CD4-positive, alpha-beta T cell treated with Interleukin-17A for 1 hour (primary cell): Measurements from ENCODE around the gene CENPT.

Experiments
- DNase-seq: peaks from one replicate; pipeline ENCODE4 v3.0.0-alpha.2; 2020

Gene CENPT, protein sequence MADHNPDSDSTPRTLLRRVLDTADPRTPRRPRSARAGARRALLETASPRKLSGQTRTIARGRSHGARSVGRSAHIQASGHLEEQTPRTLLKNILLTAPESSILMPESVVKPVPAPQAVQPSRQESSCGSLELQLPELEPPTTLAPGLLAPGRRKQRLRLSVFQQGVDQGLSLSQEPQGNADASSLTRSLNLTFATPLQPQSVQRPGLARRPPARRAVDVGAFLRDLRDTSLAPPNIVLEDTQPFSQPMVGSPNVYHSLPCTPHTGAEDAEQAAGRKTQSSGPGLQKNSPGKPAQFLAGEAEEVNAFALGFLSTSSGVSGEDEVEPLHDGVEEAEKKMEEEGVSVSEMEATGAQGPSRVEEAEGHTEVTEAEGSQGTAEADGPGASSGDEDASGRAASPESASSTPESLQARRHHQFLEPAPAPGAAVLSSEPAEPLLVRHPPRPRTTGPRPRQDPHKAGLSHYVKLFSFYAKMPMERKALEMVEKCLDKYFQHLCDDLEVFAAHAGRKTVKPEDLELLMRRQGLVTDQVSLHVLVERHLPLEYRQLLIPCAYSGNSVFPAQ

DNA sequence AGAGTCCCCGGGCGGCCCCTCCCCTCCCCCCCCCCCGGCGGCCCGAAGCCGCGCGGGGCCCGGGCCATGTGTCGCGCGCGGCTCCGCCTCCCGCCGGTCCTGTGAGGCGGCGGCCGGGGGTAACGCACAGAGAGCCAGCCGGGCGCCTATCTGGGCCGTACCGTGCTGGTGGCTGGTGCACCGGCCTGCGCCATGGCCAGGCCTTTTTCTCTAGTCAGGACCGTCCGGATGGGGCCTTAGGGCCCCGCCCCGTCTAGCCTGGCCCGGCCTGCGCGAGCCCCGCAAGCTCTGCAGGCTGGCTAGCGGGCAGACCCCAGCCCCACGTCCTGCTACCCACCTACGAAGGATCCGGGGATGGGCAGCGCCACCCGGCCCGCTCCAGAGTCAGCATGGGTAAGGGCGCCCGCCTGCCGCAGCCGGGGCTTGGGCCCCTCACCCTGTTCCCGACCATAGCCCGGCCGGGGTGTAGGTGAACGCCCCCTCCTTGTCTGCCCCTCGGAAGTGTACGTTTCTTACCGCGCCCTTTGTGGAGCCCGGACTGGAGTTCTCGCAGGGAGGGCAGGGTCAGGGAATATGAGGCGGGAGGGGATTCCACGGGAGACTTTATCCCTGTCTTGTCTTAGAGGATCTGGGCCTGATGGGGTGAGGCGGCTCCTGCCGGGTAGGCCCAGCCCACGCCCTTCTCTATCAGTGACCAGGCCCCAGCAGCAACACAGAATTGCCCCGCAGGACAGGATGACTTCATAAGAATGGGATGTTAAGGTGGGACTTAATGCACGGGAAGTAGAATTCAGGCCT, at the start of gene CENPT:
Gene CENPT (minus strand): TSS at position 630 of the 798 bp plus-strand sequence. CDS start 13,834 bp downstream, outside the sequence.
- no peak for DNase-seq

DNA sequence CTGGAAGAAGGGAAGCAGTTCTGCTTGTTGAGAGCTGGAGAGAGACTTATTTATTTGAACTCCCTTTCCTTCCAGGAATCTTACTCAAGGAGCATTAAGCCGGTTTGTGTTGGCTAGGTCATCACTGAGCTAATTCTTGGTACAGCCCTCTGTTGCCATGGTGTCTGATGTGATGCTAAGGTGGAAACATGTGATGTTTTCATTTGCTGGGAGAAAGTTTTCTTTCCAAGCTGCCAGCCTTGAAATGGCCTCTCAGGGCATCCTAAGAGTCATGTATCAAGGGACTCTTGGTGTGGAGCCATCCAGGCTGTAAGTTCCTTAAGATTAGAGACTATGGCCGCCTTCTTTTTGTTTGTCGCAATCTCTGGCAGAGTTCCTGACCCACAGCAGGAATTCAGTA, 49.7 kb upstream of the CENPT start:
- no peak for DNase-seq

DNA sequence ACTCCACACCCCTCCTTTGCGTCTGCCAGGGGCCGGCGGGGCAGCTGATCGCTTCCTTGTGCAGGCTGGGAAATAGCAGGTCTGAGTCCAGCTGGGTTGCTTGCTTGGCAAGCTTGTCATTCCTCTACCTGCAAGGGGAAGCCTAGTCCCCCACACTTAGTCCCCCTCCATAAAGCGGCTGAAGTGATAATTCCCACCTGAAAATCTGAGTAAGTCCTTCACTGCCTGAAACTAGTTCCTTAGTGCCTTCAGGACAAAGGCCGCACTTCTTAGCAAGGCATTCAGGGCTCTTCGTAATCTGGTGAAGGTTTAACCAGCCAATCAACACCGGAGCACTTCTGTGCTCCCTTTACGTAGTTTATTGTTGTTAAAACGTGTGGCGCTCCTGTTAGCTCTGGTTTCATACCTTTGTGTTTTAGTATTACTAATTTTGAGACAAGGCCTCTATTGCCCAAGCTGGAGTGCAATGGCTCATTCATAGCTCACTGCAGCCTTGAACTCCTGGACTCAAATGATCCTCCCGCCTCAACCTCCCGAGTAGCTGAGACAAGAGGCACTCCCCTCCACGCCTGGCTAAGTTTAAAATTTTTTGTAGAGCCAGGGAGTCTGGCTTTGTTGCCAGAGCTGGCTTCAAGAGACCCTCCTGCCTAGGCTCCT, 46.4 kb upstream of the CENPT start:
- DNase-seq, result no peak

DNA sequence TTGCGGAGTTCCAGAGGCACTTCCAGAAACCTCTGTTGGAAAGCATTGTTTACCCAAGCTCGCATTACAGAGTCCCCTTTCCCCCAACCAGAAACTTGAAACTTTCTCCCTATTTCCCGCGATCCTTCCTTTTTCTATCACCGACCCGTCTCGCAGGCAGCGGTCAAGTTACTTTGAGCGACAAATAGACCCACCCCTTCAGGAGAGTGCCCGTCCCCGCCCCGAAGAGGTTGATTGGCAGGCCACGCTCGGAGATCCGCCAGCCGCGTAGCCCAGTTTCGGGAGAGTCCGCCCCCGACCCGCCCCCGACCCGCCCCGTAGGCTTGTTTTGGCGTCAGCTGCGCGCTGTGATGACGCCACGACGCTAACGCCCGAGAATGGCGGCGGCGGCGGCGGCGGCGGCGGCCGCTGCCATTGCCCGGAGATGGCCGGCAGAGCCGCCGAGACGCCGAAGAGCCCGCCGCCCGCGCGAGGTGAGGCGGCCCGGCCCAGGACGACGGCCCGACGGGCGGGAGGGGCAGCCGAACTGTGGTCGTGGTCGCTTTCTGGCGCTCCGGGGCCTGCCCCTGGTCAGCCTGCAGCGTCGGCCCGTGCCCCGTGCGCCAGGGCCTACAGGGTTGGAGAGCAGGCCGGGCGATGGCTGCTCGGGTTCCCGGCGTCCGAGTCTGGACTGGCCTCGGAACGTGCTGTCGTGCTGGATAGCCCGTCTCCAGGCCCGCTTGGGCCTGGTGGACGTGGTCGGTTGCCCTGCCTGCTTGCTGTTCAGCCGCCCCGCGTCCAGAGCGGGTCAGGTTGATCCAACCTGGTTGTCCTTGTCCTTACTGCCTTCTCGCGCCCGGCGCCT, 45.6 kb upstream of the CENPT start, which contains the start of gene PSKH1:
Gene PSKH1 (plus strand): TSS at position 356 of the 844 bp plus-strand sequence. CDS start 15,496 bp downstream, outside the sequence.
- peak; percentile 94 for DNase-seq

DNA sequence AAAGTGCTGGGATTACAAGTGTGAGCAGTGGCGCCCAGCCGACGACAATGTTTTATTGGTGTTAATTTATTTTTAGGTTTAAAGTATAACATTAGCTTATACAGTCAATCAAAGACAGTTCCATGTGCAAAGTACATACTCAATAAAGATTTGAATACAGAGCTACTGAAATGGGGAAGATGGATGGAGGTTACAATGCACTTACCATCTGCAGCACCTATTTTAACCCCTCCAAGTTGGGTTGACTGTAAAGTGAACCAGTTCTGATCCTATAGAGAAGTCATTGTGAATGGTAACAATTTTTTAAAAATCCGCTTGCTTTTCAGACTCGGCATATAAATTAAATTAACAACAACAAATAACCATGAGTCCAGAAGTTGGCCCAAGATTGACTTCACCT, 44.9 kb upstream of the CENPT start:
- no peak for DNase-seq

DNA sequence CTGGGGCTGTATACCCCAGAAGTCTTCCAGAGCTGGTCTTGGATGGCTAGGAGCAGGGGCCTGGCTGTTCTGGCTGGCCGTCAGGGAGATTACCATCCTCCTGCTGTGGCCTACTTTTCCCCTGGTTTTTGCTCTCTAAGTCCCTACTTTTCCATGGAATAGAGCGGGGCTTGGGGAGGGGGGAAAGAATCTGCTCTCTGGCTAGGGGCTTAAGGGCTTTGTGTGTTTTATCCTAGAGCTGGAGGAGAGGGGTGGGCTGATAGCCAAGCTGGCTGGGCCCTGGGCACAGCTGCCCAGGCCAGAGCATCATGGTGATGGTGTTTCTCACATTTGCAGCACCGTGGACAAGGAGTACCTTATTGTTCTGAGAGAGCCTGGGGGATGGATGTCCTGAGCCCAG, 40.8 kb upstream of the CENPT start:
- no peak for DNase-seq

DNA sequence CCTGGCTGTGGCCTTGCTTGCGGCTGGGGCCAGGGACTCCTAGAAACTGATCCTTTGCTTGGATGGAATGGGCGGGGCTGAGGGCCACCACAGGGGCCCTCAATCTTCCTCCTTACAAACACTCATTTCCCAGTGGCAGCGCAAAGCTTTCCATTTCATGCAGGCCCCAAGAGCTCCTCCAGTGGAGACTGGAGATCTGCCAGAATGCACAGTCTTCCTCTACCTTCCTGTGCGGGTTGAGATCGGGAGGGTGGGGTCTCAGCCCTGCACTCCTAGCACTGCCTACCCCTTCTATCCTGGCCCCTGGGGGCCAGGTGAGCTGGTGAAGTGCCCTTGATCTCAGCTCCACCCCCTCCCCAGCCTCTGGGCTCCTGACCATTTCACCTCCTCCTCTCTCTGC, 38.9 kb upstream of the CENPT start:
- no peak for DNase-seq

DNA sequence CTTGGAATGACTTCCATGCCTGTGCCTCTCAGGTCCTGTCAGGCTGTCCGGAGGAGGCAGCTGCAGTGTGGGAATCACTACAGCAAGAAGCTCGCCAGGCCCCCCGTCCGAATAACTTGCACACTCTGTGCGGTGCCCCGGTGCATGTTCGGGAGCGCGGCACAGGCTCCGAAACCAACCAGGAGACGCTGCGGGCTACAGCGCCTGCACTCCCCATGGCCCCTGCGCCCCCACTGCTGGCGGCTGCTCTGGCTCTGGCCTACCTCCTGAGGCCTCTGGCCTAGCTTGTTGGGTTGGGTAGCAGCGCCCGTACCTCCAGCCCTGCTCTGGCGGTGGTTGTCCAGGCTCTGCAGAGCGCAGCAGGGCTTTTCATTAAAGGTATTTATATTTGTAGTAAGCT, 38.5 kb upstream of the CENPT start:
- no peak for DNase-seq

DNA sequence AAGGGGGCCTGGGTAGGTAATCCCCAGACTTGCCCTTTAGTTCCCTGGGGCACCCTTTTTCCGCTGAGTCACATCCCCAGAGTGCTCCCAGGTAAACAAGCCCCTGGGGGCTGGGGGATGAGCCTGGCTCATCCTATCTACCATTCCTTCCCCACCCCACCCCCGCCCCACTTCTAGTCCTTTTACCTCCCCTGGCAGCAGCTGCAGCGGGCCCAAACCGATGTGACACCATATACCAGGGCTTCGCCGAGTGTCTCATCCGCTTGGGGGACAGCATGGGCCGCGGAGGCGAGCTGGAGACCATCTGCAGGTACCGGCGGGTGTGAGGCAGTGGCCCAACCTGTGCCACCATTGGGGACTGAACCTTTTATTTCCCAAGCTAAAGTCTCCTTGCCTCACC, 38.1 kb upstream of the CENPT start:
- no peak for DNase-seq

DNA sequence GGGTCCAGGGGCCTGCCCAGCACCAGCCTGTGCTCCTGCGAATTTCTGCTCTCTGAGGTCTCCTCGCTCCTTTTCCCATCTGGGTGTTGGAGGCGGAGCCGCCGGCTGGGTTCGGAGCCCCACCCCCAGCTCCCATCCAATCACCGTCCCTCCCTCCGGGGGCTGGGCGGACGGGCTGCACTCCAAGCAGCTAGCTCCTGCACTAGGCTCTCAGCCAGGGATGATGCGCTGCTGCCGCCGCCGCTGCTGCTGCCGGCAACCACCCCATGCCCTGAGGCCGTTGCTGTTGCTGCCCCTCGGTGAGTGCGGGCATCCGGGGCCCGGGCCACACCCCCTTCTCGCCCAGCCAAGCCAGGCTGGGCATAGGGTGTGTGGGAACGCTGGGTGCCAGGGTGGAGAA, 37.2 kb upstream of the CENPT start, which contains the start of gene NRN1L:
Gene NRN1L (plus strand): TSS at position 202 of the 400 bp plus-strand sequence. CDS start 19 bp downstream, at position 221.
- no peak for DNase-seq

DNA sequence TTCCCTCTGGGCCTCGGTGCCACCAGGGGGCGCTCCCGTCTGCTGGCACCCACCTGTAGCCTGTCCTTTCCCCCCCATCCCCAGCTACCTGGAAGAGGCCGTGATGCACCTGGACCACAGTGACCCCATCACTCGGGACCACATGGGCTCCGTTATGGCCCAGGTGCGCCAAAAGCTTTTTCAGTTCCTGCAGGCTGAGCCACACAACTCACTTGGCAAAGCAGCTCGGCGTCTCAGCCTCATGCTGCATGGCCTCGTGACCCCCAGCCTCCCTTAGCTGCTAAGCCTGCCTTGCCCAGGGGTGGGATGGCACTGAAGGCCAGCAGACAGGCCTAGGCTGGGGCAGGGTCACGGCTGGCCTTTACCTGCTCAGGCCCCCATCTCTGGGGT, 36.4 kb upstream of the CENPT start:
- peak; percentile 74 for DNase-seq

DNA sequence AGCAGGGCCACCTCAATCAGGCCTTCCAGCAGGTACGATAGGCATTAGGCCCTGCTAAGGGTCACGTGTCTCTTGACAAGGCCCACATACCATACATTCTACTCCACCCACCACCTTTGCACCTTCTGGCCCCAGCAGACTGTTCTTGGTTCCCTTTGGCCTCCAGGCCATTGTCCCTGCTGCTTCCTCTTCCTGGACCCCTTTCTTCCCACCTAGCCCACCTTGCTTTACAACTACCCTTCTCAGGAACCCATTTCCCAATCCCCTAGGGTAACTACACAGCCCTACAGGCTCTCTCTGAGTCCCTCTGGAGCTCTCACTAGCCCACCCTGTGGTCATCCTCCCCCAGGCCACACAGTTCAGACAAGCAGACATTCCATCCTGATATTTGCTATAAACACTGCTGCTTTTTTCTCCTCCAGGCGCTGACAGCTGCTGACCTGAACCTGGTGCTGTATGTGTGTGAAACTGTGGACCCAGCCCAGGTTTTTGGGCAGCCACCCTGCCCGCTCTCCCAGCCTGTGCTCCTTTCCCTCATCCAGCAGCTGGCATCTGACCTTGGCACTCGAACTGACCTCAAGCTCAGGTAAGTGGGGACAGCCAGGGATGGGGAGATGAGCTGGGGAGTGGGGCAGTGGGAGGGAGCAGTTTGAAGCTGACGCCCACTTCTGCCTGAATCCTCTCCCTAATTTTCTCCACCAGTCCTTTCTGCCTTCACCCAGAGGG, 35.8 kb upstream of the CENPT start:
- no peak for DNase-seq

DNA sequence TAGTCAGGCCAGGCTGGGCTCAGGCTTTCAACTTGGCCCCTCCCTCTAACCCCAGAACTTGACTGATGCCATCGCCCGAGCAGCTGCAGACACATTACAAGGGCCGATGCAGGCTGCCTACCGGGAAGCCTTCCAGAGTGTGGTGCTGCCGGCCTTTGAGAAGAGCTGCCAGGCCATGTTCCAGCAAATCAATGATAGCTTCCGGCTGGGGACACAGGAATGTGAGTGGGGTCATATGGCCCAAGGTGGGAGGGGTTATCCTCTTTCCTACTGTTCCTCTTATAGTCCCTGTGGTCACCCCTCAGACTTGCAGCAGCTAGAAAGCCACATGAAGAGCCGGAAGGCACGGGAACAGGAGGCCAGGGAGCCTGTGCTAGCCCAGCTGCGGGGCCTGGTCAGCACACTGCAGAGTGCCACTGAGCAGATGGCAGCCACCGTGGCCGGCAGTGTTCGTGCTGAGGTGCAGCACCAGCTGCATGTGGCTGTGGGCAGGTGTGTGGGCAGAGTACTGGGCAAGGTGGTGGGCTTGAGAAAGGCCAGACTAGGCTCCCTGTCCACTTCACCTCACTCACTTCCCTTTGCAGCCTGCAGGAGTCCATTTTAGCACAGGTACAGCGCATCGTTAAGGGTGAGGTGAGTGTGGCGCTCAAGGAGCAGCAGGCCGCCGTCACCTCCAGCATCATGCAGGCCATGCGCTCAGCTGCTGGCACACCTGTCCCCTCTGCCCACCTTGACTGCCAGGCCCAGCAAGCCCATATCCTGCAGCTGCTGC, 35.1 kb upstream of the CENPT start:
- no peak for DNase-seq

DNA sequence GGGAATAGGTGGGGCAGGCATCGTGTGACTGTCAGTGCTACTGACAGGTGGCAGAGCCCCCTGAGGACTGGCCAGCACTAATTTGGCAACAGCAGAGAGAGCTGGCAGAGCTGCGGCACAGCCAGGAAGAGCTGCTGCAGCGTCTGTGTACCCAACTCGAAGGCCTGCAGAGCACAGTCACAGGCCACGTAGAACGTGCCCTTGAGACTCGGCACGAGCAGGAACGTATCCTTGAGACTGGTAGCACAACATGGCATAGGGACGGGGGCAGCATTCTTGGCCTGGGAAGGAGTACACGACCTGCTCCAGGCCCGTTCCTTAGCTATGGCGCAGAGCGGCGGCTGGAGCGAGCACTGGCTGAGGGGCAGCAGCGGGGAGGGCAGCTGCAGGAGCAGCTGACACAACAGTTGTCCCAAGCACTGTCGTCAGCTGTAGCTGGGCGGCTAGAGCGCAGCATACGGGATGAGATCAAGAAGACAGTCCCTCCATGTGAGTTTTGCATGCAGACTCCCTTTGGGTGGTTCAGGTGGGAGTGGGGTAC, 34.2 kb upstream of the CENPT start:
- no peak for DNase-seq

DNA sequence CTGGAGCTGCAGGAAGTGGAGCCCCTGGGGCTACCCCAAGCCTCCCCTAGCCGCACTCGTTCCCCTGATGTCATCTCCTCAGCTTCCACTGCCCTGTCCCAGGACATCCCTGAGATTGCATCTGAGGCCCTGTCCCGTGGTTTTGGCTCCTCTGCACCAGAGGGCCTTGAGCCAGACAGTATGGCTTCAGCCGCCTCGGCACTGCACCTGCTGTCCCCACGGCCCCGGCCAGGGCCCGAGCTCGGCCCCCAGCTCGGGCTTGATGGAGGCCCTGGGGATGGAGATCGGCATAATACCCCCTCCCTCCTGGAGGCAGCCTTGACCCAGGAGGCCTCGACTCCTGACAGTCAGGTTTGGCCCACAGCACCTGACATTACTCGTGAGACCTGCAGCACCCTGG, 33.1 kb upstream of the CENPT start:
- DNase-seq, result no peak

DNA sequence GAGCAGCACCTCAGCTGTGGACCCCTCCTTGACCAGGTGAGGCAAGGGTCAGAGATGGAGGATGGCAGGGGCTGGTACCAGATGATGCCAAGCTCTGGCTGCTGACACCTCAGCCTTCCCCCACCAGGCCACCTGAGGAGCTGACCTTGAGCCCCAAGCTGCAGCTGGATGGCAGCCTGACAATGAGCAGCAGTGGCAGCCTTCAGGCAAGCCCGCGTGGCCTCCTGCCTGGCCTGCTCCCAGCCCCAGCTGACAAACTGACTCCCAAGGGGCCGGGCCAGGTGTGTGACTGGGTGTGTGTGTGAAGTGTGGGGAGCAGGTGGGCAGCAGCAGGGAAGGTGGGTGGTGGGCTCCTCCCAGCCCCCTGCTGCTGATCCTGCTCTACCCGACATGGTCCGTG, 32.4 kb upstream of the CENPT start:
- DNase-seq, result no peak

DNA sequence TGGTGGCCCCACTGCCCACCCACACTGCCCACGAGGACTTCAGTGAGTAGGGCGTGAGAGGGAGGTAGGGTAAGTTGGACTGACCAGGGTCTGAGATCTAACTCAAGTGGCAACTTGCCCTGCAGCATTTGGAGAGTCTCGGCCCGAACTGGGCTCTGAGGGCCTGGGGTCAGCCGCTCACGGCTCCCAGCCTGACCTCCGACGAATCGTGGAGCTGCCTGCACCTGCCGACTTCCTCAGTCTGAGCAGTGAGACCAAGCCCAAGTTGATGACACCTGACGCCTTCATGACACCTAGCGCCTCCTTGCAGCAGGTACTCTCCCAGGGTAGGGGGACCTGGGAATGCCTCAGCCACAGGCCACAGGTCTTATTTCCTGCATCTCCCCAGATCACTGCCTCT, 32.0 kb upstream of the CENPT start:
- DNase-seq, result no peak

DNA sequence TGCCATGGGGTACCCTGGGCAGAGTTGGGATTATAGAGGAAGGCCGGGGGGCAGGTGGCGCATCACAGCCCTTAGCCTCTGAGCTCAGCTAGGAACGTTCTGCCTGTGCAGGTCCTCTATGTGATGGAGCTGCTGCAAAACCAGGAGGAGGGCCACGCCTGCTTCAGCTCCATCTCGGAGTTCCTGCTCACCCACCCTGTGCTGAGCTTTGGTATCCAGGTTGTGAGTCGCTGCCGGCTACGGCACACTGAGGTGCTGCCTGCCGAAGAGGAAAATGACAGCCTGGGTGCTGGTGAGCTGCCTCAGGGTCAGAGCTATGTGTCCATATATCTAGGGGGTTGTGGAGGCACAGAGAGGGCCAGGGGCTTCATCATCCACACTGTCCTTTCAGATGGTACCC, 31.4 kb upstream of the CENPT start:
- no peak for DNase-seq

DNA sequence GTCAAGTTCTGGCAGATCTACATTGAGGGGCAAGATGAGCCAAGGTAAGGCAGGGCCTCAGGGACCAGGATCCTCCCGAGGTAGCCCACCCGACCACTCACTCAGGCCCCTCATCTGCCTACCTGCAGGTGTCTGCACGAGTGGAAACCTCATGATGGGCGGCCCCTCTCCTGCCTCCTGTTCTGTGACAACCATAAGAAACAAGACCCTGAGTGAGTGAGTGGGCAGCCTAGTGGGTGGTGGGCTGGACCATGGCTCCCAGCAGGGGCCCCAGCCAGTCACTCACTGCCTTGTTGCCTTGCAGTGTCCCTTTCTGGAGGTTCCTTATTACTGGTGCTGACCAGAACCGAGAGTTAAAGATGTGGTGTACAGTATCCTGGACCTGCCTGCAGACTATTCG, 30.7 kb upstream of the CENPT start:
- no peak for DNase-seq

DNA sequence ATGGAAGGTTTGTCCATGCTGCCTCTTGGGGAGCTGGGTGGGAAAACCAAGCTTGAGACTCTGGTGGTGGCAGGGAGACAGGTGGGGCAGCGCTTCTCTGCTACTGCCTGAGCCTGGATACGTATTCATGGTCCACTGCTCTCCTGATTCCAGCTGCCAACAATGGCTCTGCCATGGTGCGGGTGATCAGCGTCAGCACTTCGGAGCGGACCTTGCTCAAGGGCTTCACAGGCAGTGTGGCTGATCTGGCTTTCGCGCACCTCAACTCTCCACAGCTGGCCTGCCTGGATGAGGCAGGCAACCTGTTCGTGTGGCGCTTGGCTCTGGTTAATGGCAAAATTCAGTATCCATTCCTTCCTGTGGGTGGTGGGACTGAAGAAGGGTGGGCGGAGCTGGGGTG, 29.6 kb upstream of the CENPT start:
- DNase-seq, result no peak
